ENCODE data around the gene IPO11.
"Not testable (repeated sequence)": the region's sequence is repeated elsewhere in the genome, so short reads cannot be mapped to it uniquely, and the experiment has no call there.

Gene IPO11

GRCh38 chr5:62514510-62515119 is 102.1 kb downstream of the IPO11 start:
- no peak for DNase-seq (ENCODE audit: low spot score)

DNA sequence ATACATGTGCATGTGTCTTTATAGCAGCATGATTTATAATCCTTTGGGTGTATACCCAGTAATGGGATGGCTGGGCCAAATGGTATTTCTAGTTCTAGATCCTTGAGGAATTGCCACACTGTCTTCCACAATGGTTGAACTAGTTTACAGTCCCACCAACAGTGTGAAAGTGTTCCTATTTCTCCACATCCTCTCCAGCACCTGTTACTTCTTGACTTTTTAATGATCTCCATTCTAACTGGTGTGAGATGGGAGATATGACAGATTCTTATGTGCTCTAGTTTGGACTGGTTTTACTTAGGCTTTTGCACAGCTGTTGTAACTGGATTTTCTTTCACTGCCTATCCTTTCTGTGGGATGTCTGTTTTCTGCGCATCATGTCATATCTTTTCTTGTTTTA is 108.2 kb downstream of the IPO11 start:
- not testable (repeated sequence) for DNase-seq (ENCODE audit: low spot score)

- no peak for DNase-seq (ENCODE audit: low spot score)
Observed at GRCh38 chr5:62521319-62521718, 108.8 kb downstream of the IPO11 start.

DNA sequence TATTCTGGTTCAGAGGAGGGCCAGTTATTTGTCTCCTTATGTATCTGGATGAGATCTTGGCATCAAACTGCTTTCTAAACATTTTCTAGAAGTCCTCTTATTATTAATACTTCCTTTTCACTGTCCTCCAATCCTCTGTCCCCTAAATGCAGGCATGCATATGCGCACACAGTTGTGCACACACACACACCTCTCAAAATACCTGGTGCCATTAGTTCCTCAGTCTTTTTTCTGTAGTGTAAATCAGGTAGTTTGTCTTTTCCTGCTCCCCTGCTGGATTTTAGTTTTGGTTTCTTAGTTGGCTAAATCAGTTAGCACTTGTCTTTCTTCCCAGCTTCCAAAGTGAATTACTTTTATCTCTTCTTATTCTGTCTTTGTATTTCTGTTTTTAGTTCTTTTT is 110.2 kb downstream of the IPO11 start:
- DNase-seq (ENCODE audit: low spot score), result no peak

- DNase-seq (ENCODE audit: low spot score), result no peak
Observed at GRCh38 chr5:62533597-62533996, 121.0 kb downstream of the IPO11 start.

DNA sequence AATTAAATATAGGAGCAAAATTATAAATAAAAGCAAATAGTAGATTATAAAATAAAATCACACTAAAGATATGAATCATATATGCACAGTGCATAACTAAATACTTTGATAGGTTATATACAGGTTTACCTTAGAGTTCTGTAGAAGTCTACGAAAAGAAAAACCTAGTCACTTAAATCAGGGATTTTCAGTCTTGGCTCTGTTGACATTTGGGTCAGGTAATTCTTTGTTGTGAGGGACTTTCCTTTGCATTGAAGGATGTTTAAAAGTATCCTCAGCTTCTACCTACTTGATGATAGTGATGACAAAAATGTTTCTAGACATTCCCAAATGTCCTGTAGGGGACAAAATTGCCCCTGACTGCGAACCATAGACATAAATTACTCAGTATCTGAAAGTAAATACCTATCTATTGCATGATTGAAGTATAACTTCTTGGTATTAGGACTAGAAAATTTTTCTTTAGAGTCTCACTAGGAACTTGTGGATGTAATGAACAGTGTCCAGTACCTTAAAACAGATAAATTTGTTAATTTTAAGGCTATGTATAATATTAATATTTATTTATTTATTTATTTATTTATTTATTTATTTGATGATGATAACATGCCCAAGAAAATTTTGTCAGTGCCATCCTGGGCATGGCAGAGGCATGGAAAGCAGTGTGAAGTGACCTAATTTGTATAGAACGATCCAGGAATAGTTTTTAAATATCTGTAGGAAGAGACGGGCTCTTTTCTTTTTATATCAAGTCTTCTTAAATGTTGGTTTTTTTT is 122.1 kb downstream of the IPO11 start:
- DNase-seq (ENCODE audit: low spot score), result no peak

DNA sequence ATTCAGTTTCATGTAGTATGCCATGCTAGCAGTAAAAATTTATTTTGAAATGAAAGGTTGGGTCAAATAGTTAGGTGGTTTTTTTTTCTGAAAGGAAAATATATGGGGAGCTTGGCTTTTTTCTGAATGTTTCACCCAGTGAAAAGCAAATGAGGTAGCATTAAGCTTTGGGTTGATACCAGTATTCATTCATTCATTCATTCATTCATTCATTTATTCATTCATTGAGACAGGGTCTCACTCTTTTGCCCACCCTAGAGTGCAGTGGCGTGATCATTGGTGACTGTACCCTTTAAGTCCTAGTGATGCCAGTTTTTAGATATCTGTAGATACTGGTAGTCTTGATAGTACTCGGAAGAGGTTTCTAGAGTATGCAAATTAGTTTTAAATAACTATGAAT is 123.7 kb downstream of the IPO11 start:
- no peak for DNase-seq (ENCODE audit: low spot score)

GRCh38 chr5:62536783-62537182 is 124.2 kb downstream of the IPO11 start:
- DNase-seq (ENCODE audit: low spot score), result no peak

DNA sequence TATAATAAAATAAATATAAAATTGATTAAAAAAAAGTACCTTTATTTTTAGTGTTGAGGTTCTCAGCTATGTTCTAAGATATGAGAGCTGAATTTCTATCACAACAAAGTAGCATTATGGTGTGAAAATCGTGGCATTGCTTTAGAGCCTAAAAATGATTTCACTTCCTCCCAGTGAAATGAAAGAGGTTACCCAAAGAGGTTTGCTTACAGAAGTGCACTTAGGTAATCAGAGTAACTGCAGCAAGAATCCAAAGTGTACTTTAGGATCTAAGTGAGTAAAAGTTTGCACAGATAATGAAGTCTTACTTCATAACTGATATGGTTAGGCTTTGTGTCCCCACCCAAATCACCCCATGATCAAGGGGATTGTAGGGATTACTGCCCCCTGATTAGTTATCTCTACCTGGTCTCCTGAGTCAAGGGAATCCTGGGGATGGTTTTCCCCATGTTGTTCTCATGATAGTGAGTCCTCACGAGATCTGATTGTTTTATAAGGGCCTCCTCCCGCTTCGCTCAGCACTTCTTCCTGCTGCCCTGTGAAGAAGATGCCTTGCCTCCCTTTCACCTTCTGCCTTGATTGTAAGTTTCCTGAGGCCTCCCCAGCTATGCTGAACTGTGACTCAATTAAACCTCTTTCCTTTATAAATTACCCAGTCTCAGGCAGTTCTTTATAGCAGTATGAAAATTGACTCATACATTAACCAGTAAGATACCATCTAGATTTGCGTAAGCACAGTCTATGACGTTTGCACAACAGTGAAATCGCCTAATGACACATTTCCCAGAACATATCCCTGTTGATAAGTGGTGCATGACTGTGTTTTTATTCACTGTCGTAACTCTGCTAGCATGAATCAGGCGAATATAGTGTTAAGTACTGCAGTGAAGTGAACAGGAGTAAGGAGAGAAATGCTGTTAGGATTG is 125.7 kb downstream of the IPO11 start:
- DNase-seq (ENCODE audit: low spot score), result peak; percentile 88

- no peak for DNase-seq (ENCODE audit: low spot score)
Observed at GRCh38 chr5:62542720-62543119, 130.2 kb downstream of the IPO11 start.

- no peak for DNase-seq (ENCODE audit: low spot score)
Observed at GRCh38 chr5:62547945-62548630, 135.5 kb downstream of the IPO11 start.

- no peak for DNase-seq (ENCODE audit: low spot score)
Observed at GRCh38 chr5:62550103-62550502, 137.5 kb downstream of the IPO11 start.

DNA sequence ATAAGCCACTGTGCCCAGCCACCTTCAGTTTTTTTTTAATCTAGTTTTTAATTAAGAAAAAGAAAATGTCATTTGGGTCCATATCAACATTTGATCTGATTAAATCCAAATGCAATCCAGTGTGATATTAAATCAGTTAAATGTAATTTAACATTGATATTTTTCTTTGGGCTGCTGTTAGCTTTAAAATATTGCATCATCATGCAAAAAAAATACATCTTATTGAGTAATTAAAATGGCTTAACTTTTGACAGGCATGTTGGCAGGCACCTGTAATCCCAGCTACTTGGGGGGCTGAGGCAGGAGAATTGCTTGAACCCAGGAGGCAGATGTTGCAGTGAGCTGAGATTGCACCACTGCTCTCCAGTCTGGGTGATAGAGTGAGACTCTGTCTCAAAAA is 143.4 kb downstream of the IPO11 start:
- no peak for DNase-seq (ENCODE audit: low spot score)

DNA sequence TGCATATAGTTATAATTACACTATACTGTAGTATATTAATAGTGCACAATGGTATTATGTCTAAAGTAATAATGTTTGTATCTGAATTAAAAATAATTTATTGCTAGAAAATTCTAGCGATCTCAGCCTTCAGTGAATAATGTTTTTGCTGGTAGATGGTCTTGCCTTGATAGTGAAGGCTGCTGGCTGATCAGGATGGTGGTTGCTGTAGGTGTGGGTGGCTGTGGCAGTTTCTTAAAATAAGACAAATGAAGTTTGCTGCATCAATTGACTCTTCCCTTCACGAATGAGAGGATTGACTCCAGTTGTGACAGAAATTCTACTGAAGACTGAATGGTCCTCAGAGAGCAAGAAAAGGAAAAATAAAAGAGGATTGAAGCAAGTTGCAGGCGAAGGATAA is 146.4 kb downstream of the IPO11 start:
- DNase-seq (ENCODE audit: low spot score), result no peak

GRCh38 chr5:62560786-62561185 is 148.2 kb downstream of the IPO11 start:
- DNase-seq (ENCODE audit: low spot score), result no peak

DNA sequence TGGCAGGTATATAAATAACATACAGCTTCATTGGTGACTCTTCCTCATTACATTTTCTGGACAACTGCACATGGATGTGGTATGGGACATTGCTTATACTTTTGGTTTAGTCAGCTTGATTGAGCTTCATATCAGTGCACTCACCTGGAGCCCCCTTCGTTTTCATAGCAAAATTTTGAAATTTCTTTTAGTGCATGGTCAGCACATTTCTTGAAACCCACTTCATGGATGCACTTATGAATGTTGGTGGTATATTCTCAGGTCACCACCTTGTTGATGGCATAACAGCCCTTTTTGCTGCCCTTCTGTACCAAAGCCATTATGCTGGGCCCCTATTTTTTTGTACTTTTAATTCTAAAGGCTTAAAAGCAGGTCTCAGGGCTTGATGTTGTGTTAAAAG is 149.3 kb downstream of the IPO11 start:
- no peak for DNase-seq (ENCODE audit: low spot score)

- DNase-seq (ENCODE audit: low spot score), result no peak
Observed at GRCh38 chr5:62562867-62563266, 150.3 kb downstream of the IPO11 start.

GRCh38 chr5:62564101-62564500 is 151.5 kb downstream of the IPO11 start:
- DNase-seq (ENCODE audit: low spot score), result no peak

DNA sequence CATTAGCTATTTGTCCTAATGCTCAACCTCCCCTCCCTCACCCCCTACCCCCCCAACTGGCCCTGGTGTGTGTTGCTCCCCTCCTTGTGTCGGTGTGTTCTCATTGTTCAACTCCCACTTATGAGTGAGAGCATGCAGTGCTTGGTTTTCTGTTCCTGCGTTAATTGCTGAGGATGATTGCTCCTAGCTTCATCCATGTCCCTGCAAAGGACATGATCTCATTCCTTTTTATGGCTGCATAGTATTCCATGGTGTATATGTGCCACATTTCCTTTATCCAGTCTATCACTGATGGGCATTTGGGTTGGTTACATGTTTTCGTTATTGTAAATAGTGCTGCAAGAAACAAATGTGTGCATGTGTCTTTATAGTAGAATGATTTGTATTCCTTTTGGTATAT is 153.2 kb downstream of the IPO11 start:
- not testable (repeated sequence) for DNase-seq (ENCODE audit: low spot score)

DNA sequence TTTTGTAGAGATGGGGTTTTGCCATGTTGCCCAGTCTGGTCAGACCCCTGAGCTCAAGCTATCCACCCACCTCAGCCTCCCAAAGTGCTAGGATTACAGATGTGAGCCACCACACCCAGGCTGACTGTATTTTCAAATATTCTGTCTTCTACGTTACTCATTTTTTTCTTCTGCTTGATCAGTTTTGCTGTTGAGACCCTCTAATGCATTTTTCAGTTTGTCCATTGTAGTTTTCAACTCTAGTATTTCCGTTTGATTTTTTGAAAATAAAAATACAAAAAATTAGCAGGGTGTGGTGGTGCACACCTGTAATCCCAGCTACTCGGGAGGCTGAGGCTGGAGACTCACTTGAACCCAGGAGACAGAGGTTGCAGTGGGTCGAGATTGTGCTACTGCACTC is 155.6 kb downstream of the IPO11 start:
- no peak for DNase-seq (ENCODE audit: low spot score)

DNA sequence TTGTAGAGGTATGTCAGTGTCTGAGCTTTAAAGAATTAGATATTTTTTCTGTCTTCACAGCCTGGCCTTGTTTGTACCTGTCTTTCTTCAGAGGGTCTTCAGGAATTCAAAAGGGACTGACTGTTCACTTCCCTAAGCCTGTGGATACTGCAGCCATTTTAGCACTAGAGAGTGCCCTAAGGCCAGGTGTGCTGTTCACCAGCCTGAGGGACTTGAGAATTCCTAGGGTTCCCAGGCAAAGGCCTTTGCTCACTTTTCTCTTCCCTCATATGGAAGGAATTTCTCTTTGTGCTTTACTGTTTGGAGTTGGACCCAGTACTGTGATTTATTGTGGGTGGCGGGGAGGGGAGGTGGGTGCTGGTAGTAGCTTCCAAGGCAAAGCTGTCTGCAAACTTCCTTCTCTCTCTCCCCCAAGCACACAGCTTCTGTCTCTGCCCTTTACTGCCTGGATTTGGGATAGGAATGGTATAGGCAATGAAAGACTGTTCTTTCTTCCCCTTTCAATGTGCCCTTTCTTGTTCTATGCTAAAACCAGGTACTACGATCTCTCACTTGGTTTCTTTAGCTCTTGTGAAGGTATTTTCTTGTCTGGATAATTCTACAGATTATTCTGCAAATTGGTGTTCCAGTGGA is 156.4 kb downstream of the IPO11 start:
- DNase-seq (ENCODE audit: low spot score), result no peak

DNA sequence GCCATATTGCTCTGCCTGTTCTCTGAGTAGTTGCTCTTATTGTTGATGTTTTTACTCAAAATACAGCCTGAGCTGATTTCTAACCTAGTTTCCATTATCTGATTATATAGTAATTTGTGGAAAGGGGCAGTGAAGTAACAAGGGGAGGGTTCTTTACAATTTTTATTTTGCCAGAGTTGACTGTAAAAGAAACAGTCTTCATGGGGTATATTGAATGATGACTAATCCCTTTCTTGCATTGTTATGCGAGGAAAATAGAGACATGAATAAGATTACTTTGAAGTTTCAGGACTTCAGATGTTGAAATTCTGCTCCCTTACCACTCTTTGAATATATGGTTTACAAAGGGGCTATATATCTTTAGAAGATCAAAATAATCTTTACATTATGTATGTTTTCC is 156.9 kb downstream of the IPO11 start:
- DNase-seq (ENCODE audit: low spot score), result no peak

Measured in RKO (cell line).